Ovary (tissue), 3 donors: Measurements from ENCODE around the gene SLC27A5.

ENCODE experiments used
- CTCF ChIP-seq, 3 donors: fragments of 450-650 bp in 2 of 3; fragments of 200-600 bp in 1 of 3; IDR thresholded peaks; one replicate each; pipeline versions ENCODE4 v1.5.1 to v1.8.0; 2016 to 2022; ENCODE audit warnings: antibody characterized with exemption in 3 of 3, mild to moderate bottlenecking in 1 of 3
- EP300 ChIP-seq: sonication (generic); formaldehyde crosslinking; IDR thresholded peaks from one replicate; pipeline ENCODE4 v1.6.1; 2017; ENCODE audit warnings: antibody characterized with exemption
- POLR2A ChIP-seq: fragments of 450-650 bp; IDR thresholded peaks from one replicate; pipeline ENCODE4 v1.6.1; 2017; ENCODE audit warnings: antibody characterized with exemption, mild to moderate bottlenecking, moderate library complexity
- donor health status: DM: no; HTN: no; CAD: no.

- TF ChIP-seq CTCF (IDR thresholded peaks at IDR 0.05) (no peak), POLR2A (no peak), EP300 (no peak)
These were observed 33.7 kb upstream of the SLC27A5 start for GRCh38 chr19:58545286-58546018.
